HG02938 (cell line): Measurements from ENCODE around the gene DRC7.
"Not testable (repeated sequence)": the region's sequence is repeated elsewhere in the genome, so short reads cannot be mapped to it uniquely, and the experiment has no call there.

Source experiments
- ATAC-seq: cut with Tn5 transposase; IDR thresholded peaks from one replicate; pipeline ENCODE4 v1.9.1; 2021; ENCODE audit warnings: mild to moderate bottlenecking, moderate library complexity; ENCODE audit not compliant: unreplicated experiment

Gene DRC7

GRCh38 chr16:57660715-57661463 is 33.7 kb upstream of the DRC7 start:
- ATAC-seq = no peak

- no peak for ATAC-seq
Observed at GRCh38 chr16:57661510-57661909, 33.1 kb upstream of the DRC7 start.

- ATAC-seq = no peak
Observed at GRCh38 chr16:57661936-57662906, 32.4 kb upstream of the DRC7 start.

GRCh38 chr16:57663436-57663835 is 31.2 kb upstream of the DRC7 start:
- ATAC-seq = no peak

- no peak for ATAC-seq
Observed at GRCh38 chr16:57663917-57664661, 30.5 kb upstream of the DRC7 start.

GRCh38 chr16:57664662-57665025 is 30.0 kb upstream of the DRC7 start:
- no peak for ATAC-seq

- ATAC-seq = no peak
Observed at GRCh38 chr16:57665541-57665940, 29.1 kb upstream of the DRC7 start.

GRCh38 chr16:57666353-57667047 is 28.1 kb upstream of the DRC7 start:
- ATAC-seq = no peak

GRCh38 chr16:57667048-57667525 is 27.5 kb upstream of the DRC7 start:
- no peak for ATAC-seq

GRCh38 chr16:57667526-57668262 is 26.9 kb upstream of the DRC7 start:
- ATAC-seq = no peak

- no peak for ATAC-seq
Observed at GRCh38 chr16:57668263-57668571, 26.4 kb upstream of the DRC7 start, which contains the start of gene ADGRG3. Gene ADGRG3 (plus strand): TSS chr16:57668306. CDS start chr16:57668348, 42 bp downstream.

- ATAC-seq = no peak
Observed at GRCh38 chr16:57668630-57669475, 25.8 kb upstream of the DRC7 start.

GRCh38 chr16:57669476-57670162 is 25.0 kb upstream of the DRC7 start:
- no peak for ATAC-seq

GRCh38 chr16:57670196-57670595 is 24.4 kb upstream of the DRC7 start:
- ATAC-seq = no peak

GRCh38 chr16:57671451-57671850 is 23.2 kb upstream of the DRC7 start:
- not testable (repeated sequence) for ATAC-seq

- ATAC-seq = no peak
Observed at GRCh38 chr16:57672416-57672815, 22.2 kb upstream of the DRC7 start.

- ATAC-seq = no peak
Observed at GRCh38 chr16:57672824-57673223, 21.8 kb upstream of the DRC7 start.

GRCh38 chr16:57675741-57676551 is 18.7 kb upstream of the DRC7 start:
- no peak for ATAC-seq
